Measurements from ENCODE around the gene KCNG2. TPM values are rescaled to one million over a fixed set of nuclear protein-coding genes. Genes with fewer than 3 reads are reported as not detected.

Gene KCNG2
- total RNA-seq, 1 experiment from 2014 or later, result not detected

- H3K27ac ChIP-seq, result no peak overlapping the region
- DNase-seq, result no peak
- intact Hi-C loops (cut with micrococcal nuclease; ENCODE audit: unreplicated experiment), result no loop called here
- H3K9me3 ChIP-seq (ENCODE audit: insufficient read depth, low read depth), result peaks cover 25% of the 10 kb centered on the region; the same call in 1 of the 2 replicates
- no peaks in the 10 kb centered on the region for H3K4me1 ChIP-seq (replicated peaks; ENCODE audit: insufficient read depth)
- ChIA-PET CTCF (no interaction called here), POLR2A (ENCODE audit: unreplicated experiment) (no interaction called here)
- H3F3A ChIP-seq (ENCODE audit: insufficient read depth, low read depth), result no peaks in the 10 kb centered on the region
- H3K4me3 ChIP-seq, result no peak overlapping the region
- H3K27me3 ChIP-seq (ENCODE audit: insufficient read depth, low read depth), result no peaks in the 10 kb centered on the region
- H3K36me3 ChIP-seq (ENCODE audit: low read depth), result no peaks in the 10 kb centered on the region; the same call in none of the 2 replicates
- no peaks in the 10 kb centered on the region for H3K9me2 ChIP-seq (ENCODE audit: insufficient read depth)
- H2AFZ ChIP-seq, result no peak overlapping the region
- BruUV-seq (replicated peaks), result no TSS peak
- TF ChIP-seq, protein P1, sequence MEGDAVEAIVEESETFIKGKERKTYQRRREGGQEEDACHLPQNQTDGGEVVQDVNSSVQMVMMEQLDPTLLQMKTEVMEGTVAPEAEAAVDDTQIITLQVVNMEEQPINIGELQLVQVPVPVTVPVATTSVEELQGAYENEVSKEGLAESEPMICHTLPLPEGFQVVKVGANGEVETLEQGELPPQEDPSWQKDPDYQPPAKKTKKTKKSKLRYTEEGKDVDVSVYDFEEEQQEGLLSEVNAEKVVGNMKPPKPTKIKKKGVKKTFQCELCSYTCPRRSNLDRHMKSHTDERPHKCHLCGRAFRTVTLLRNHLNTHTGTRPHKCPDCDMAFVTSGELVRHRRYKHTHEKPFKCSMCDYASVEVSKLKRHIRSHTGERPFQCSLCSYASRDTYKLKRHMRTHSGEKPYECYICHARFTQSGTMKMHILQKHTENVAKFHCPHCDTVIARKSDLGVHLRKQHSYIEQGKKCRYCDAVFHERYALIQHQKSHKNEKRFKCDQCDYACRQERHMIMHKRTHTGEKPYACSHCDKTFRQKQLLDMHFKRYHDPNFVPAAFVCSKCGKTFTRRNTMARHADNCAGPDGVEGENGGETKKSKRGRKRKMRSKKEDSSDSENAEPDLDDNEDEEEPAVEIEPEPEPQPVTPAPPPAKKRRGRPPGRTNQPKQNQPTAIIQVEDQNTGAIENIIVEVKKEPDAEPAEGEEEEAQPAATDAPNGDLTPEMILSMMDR (conservative IDR thresholded peaks at IDR 0.05), result no peak
- TF ChIP-seq EZH2 (IDR thresholded peaks at IDR 0.05; ENCODE audit: low read depth), result no peak
- no peak overlapping the region for H3K4me2 ChIP-seq
- H4K20me1 ChIP-seq (ENCODE audit: insufficient read depth), result 0 out of 2 replicates have a peak, but pooled peaks cover 5% of the 10 kb centered on the region
- no peaks in the 10 kb centered on the region for H3K79me2 ChIP-seq (ENCODE audit: low read depth)
These were observed 137.8 kb downstream of the KCNG2 start for GRCh38 chr18:79935499-79935898.

- no TSS peak for BruUV-seq (replicated peaks)
- Histone ChIP-seq H3K27me3 (ENCODE audit: insufficient read depth, low read depth) (no peaks in the 10 kb centered on the region), H3K36me3 (ENCODE audit: low read depth) (no peaks in the 10 kb centered on the region; the same call in none of the 2 replicates), H3K4me2 (no peak overlapping the region), H3F3A (ENCODE audit: insufficient read depth, low read depth) (no peaks in the 10 kb centered on the region), H3K27ac (no peak overlapping the region), H3K9me2 (ENCODE audit: insufficient read depth) (no peaks in the 10 kb centered on the region), H3K4me1 (replicated peaks; ENCODE audit: insufficient read depth) (no peaks in the 10 kb centered on the region), H3K4me3 (no peak overlapping the region), H4K20me1 (ENCODE audit: insufficient read depth) (0 out of 2 replicates have a peak, but pooled peaks cover 5% of the 10 kb centered on the region), H3K79me2 (ENCODE audit: low read depth) (no peaks in the 10 kb centered on the region), H2AFZ (no peak overlapping the region), H3K9me3 (ENCODE audit: insufficient read depth, low read depth) (peaks cover 21% of the 10 kb centered on the region; the same call in 1 of the 2 replicates)
- ChIA-PET POLR2A (ENCODE audit: unreplicated experiment) (no interaction called here), CTCF (no interaction called here)
- DNase-seq, result no peak
- intact Hi-C loops (cut with micrococcal nuclease; ENCODE audit: unreplicated experiment), result no loop called here
- TF ChIP-seq, protein P1 (conservative IDR thresholded peaks at IDR 0.05), result no peak
- TF ChIP-seq EZH2 (IDR thresholded peaks at IDR 0.05; ENCODE audit: low read depth), result no peak
These were observed 138.2 kb downstream of the KCNG2 start for GRCh38 chr18:79935925-79936324.

- Histone ChIP-seq H3F3A (ENCODE audit: insufficient read depth, low read depth) (no peaks in the 10 kb centered on the region), H3K9me2 (ENCODE audit: insufficient read depth) (no peaks in the 10 kb centered on the region), H3K27ac (no peak overlapping the region), H3K4me2 (no peak overlapping the region), H3K9me3 (ENCODE audit: insufficient read depth, low read depth) (peaks cover 15% of the 10 kb centered on the region; the same call in 1 of the 2 replicates), H3K4me1 (replicated peaks; ENCODE audit: insufficient read depth) (no peaks in the 10 kb centered on the region), H3K36me3 (ENCODE audit: low read depth) (no peaks in the 10 kb centered on the region; the same call in none of the 2 replicates), H3K4me3 (no peak overlapping the region), H3K79me2 (ENCODE audit: low read depth) (no peaks in the 10 kb centered on the region), H4K20me1 (ENCODE audit: insufficient read depth) (0 out of 2 replicates have a peak, but pooled peaks cover 5% of the 10 kb centered on the region), H3K27me3 (ENCODE audit: insufficient read depth, low read depth) (no peaks in the 10 kb centered on the region), H2AFZ (no peak overlapping the region)
- BruUV-seq (replicated peaks), result no TSS peak
- intact Hi-C loops (cut with micrococcal nuclease; ENCODE audit: unreplicated experiment), result no loop called here
- POLR2A ChIA-PET (ENCODE audit: unreplicated experiment), result no interaction called here
- no peak for DNase-seq
- TF ChIP-seq, protein P1 (conservative IDR thresholded peaks at IDR 0.05), result no peak
- no peak for TF ChIP-seq EZH2 (IDR thresholded peaks at IDR 0.05; ENCODE audit: low read depth)
- CTCF ChIA-PET, result no interaction called here
These were observed 138.9 kb downstream of the KCNG2 start for GRCh38 chr18:79936641-79937040.
